NCI-H2029 treated with DMSO at 0.1 percent for 48 hours (cell line): ENCODE data around the gene DDX20.
A peak's percentile ranks its signal among the peaks of the same experiment; 100 is the strongest.

Experiments used
- DNase-seq: peaks from one replicate; lab custom pipeline; 2025; lab: John Stamatoyannopoulos, UW

DDX20 gene, protein sequence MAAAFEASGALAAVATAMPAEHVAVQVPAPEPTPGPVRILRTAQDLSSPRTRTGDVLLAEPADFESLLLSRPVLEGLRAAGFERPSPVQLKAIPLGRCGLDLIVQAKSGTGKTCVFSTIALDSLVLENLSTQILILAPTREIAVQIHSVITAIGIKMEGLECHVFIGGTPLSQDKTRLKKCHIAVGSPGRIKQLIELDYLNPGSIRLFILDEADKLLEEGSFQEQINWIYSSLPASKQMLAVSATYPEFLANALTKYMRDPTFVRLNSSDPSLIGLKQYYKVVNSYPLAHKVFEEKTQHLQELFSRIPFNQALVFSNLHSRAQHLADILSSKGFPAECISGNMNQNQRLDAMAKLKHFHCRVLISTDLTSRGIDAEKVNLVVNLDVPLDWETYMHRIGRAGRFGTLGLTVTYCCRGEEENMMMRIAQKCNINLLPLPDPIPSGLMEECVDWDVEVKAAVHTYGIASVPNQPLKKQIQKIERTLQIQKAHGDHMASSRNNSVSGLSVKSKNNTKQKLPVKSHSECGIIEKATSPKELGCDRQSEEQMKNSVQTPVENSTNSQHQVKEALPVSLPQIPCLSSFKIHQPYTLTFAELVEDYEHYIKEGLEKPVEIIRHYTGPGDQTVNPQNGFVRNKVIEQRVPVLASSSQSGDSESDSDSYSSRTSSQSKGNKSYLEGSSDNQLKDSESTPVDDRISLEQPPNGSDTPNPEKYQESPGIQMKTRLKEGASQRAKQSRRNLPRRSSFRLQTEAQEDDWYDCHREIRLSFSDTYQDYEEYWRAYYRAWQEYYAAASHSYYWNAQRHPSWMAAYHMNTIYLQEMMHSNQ

DNA sequence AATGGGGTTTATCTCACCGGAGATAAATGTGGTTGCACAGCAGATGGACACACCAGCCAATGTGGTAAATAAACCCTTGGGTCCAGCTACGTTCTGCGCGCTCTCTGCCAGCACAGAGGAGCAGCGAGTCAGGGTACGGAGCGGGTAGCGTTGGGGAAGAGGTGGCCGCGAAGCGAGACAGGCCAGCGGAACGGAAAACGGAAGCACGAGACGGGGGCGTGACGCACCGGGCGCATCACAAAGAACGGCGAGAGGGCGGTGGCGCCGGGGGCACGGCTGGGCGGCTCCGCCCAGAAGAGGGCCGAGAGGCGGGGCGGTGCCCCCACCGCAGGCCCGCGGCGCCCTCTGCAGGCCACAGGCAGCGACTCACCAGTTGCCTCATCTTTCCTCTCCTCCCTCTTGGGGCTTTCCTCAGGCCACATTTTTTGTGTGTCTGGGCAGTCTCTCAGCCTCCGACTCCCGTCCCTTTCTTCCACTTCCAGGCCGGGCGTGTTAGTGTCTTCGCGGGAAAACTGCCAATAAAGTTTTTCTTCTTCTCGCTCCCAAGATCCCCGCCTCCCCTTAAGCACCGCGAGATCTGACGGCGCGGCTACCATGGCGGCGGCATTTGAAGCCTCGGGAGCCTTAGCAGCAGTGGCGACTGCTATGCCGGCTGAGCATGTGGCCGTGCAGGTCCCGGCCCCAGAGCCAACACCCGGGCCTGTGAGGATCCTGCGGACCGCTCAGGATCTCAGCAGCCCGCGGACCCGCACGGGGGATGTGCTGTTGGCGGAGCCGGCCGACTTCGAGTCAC, at the start of gene DDX20:
Gene DDX20 (plus strand): TSS at position 571 of the 793 bp plus-strand sequence. CDS start 24 bp downstream, at position 595.
- peak; percentile 71 for DNase-seq

DNA sequence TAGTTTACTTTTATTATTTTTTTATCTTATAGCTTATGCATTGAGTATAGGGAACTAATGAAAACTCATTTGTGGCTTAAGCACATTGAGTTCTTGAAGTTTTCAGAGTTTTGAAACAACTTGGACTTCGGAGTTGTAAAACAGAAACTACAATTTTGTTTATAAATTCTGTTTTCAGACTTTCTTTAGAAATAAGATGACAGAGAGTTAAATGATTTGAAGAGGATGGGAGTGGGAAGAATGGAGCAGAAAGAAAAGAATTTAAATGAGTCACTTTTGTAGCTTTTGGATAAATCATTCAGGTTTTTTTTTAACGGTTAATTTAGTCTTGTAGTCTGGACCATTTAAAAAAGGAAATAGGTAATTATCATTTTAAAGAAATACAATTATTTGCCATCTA, 48.8 kb upstream of the DDX20 start:
- DNase-seq = no peak

DNA sequence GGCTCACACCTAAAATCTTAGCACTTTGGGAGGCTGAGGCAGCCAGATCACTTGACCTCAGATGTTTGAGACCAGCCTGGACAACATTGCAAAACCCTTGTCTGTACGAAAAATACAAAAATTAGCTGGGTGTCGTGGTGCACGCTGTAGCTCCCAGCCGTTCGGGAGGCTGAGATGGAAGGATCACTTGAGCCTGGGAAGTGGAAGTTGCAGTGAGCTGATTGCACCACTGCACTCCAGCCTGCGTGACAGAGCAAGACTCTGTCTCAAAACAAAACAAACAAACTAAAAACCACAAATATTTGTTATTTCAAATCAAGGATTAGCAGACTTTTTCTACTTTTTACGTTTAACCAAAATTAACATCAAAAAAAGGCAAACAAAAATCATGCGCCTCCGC, 47.8 kb upstream of the DDX20 start:
- DNase-seq = no peak

DNA sequence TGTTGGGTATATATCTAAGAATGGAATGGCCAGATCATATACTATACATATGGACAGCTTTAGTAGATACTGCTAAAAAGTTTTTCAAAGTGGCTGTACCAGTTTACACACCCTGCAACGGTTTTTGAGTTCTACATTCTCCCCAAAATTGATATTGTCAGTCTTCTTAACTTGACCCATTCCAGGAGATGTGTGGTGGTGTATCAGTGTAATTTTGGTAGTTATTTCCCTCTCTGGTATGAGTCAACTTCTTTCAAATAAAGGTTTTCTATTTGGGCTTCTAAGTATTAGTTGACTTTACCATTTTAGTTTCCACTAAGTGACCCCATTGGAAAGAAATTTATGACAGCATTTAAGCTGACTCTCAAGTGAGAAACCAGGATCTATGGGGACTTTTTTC, 45.7 kb upstream of the DDX20 start:
- DNase-seq = no peak

DNA sequence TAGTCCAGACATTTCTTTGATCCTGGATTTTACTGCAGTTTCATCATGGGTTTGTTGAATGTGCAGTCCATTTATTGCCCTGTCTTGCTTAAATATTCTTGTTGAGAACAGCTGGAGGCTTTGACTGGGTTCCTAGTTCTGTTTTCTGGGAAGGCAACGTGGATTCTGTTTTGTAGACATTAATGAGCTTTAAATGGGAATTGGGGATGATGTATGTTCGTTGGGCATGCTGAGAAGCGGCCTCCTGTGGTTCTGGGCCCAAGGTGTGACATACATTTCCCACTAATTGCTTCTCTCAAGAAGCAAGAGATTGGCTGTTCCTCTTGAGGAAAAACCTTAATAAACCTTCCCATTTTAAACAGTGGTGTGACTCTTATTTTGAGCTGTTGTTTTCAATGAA, 39.4 kb upstream of the DDX20 start:
- no peak for DNase-seq

DNA sequence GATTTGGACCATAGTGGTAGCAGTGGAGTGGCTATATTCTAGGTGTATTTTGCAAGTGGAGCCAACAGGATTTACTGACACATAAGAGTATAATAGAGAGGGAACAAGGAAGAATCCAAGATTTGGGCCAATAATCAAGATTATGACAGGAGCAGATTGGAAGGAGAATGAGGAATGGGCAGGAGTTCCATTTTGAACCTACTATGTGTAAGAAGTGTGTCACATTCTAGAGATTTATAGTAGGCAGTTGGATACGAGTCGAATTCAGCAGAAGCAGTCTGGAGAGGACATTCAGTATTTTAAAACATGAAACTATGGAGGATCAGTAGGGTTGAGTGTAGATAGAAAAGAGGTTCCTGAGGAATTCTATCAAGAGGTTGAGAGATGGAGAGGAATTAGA, 38.3 kb upstream of the DDX20 start:
- DNase-seq = no peak

DNA sequence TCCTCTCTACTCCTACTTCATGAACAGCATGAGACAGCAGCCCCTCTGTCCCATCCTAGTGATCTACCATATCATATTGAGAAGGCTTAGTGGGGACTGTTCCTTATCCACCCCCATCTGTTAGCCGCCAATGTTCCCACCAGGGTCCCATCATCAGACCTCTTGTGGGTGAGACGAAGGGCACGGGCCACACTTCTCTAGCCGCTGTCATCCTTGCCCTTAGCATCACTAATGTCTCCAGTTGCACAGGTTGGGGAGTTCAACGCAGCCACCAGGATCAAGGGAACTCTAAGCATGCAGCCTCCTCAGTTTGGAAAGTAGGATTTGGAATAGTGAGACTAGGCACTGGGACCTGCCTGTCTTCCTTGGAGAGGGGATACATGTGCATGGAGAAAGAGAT, 36.6 kb upstream of the DDX20 start:
- DNase-seq = no peak

DNA sequence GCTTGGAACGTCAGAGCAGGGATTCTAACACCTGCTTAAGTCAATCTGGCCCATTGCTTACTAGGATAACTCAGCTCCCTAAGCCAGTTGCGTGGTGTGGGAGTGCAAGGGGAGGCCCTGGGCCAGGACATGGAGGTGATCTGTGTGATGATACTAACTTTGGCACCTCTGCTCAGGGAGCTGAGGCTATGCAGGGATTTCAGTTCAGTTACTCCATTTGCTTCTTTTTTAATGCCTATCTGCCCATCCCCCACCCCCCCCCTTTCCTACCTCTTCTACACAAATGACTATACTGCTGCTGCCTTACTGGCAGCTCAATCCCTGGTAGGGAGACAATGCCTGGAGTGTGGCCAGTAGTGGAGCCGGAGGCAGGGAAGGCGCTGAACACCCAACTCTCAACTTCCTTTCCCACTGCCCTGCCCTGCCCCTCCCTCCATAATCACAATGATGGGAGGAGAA, 36.0 kb upstream of the DDX20 start:
- DNase-seq = no peak

DNA sequence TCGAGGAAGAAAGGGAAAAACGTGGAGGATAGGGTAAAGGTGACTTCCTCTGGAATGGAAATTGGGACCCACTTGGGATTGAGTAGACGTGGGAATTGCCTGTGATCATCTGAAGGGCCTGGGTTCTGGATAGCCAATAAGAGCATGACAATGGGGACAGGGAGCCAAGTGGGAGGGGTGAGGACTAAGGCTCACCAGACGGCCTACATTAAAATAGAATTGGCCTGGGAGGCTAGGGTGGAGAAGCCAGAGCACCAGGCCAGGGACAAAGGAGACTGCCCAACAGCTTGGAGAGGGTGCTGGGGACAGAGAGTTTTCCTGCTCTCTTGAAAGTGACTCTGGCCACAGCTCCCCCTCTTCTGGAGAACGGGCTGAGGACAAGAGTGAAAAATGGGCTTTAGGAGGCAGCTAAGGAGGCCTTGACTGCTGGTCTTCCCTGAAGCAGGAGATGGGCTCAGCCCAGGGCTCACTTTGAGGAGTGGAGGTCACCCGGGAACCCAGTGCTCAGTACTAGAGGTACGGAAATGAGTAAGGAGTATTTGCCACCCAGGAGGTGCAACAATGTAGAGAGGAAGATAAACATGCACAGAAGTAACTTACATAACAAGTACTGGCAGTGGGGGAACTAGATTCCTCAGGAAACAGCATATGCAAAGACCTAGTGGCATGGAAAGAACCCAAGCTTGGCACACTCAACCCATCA, 35.3 kb upstream of the DDX20 start:
- DNase-seq = no peak

DNA sequence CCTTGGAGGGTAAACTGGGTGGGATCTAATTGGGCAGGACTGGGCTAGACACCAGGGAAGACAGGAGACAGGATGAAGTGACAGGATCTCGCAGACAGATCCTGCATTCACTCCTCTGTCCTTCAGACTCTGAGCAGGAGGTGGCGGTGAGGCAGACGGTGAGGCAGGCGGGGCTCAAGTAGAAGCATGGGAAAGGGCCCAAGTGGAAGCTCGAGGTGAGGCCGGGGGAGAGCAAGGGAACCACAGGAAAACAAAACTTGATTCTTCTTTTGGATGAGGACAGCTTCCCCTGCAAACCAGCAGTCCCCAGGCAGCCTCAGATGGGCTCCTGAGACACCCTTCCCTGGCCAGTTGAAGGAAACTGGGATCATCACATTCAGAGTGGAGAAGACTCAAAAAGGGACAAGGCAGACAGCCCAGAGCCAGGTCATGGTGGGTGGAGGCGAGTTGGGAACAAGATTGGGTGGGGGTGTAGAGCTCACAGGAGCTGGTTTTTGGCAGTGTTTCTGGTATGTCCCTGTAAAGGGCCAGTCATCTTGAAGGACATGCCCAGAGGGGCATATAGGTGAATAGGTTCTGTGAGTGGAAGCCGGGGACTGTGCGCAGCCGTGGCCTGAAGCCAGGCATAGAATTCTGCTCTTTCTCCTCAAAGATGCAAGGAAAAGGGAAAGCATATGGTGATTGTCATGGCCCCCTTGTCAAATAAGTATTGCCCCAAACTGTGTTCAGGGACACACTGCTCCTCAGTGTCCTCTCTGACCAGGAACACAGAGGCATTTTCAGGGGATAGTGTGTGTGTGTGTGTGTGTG, 34.5 kb upstream of the DDX20 start:
- no peak for DNase-seq

DNA sequence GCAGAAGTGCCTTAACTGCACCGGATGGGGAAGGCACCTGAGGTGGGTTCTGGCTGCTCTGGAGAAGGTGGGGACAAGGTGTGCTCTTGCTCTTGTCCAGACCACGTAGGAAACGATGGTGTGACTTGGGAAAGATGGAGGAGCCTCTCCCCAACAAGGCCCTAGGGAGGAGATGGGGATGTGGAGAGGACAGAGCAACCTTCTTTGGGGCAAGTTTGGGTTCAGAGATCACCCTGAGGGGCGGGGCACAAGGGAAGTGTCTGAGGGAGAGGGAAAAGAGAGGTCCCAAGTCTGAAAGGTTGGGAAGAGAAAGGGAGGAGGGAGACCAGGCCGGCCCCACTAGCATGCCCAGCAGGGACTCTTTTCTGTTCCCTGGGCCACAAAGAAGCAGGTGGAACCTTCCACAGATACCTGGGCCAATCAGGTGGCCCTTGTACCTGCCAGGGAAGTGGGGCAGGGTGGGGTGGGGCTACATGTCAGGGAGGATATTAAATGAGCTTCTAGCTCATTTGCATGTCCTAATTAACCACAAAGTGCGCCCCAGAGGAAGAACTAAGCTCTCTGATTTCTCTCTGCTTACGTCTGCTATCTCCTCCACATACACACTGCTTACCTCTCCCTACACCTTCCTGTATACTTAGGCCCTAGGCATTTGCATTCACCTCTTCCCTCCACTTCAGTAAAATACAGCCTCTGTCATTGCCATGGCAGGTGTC, 32.5 kb upstream of the DDX20 start:
- no peak for DNase-seq

DNA sequence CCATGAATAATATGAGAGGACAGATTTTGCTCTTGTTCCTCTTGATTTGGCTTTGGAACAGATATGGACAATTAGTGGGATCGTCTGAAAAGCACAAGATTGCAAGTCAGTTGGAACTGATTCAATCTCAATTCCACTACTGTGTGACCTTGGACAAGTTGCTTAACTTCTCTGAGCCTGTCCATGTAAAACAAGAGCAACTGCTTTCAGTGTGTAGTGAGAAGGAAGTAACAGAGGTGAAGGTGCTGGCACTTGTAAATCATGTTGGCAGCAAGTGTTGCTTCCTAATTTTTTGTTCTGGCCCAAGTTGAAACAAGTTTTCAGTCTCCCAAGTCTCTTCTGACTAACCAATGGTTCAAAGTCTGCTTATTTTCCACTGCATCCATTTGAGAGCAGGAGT, 31.8 kb upstream of the DDX20 start:
- DNase-seq = no peak

DNA sequence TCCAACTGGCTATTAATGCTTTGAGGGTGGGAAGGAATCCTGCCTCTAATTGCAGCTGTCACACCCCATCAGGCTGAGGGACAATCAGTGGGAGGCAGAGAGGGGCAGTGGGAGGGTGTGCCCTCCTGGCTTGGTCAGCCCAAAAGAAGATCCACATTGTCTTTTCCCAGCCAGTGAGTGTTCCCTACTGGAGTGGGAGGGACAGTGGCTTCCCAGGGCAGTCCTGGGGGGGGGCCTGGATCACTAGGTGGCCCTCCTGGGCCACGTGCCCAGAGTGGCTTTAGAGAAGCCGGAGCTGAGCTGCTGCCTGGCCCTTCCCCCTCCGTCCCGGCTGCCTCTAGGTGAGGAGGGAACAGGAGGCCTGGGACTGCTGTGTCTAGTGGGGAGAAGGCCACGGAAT, 30.5 kb upstream of the DDX20 start:
- no peak for DNase-seq

DNA sequence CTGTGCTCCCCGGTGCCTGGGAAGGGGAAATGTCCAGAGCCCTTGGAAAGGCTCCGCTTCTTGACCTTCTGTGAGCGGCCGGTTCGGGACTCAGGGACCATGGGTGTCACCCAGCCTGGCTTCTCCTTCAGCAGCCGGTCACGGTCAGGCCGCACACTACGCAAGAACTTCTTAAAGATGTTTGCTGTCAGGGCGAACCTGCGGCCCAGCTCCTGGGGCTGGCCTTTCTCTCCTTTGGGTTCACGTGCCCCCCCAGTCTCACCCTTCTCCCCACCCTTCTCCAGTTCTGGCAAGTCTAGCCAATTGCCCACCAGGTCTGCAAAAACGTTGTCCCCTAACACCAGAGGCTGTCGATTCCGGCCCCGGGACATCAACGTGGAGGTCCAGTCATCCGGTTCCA, 28.6 kb upstream of the DDX20 start:
- DNase-seq = no peak

DNA sequence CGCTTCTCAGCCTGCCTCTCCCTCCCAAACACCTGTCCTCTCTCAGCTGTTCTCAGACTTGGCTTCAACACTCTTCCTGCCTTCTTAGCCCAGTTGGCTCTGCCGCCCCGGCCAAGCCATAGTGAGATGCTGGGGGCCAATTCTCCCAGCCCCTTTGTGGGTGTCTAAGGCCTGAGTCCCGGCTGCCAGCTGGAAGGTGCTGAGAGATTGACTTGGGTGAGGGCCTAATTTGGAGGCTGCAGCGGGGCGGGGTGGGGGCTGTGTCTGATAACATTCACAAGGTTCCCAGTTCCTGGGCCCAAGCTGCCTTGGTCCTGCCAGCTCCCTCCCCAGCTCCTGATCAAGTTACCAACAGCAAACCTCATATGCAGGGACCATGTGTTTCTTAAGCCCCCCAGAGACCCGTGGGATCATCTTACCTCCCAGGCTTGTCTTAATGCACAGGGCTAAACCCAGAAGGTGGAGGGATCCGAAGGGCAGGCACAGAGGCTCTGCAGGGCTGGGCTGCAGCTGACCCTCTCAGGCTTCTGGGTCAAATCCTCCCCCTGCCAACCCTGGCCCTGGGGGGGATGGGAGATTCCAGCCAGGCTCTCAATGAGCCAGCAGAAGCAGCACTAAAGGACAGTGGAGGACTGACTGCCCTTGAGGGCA, 26.3 kb upstream of the DDX20 start:
- DNase-seq = no peak

DNA sequence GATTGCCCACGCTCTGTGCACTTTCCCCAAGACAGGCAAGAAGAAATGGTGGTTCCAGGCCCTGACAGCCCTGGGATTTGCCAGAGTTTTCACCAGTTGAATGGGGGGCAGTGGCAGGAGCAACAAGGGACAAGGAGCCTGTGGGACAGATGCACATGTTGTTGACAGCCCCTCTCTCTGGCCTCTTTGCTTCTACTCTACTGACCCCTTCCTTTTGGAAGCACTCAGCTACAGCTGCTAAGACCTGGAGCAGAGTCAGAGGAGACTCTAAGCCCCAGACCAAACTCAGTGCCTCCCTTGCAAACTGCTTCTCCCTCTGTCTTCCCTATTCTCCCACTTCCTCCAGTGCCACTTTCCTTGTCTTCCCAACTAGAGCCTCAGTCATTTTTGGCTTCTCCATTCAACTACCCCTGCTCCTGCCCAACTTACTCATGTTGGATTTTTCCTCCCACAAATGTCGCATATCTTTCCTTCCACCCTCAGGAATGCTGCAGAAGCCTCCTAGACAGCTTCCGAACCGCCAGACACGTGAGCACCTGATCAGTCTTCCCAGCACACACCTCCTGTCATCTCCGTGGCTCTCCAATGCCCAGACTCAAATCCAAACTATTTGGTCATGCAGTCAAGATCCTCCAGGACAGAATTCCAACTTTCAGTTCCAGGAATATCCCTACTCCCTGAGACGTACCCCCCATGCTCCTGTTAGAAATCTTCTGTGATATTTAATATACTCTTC, 25.6 kb upstream of the DDX20 start:
- DNase-seq = no peak

DNA sequence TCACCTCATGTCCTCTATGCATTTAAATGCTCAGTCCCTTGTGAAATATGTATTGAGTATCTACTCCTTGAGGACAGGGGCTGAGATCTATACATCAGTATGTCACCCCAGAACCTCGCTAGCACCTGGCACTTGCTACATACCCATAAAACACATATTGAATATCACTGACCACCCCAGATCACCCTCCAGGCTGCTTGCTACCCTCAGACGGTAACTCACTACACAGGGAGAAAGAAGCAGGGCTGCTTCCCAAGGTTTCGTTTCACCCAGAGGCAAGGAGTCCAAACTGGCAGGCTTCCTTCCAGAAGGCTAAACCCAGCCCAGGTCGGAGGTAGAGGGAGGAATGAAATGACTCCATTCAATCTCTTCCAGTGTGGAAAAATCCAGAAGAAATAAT, 25.0 kb upstream of the DDX20 start:
- DNase-seq = no peak

DNA sequence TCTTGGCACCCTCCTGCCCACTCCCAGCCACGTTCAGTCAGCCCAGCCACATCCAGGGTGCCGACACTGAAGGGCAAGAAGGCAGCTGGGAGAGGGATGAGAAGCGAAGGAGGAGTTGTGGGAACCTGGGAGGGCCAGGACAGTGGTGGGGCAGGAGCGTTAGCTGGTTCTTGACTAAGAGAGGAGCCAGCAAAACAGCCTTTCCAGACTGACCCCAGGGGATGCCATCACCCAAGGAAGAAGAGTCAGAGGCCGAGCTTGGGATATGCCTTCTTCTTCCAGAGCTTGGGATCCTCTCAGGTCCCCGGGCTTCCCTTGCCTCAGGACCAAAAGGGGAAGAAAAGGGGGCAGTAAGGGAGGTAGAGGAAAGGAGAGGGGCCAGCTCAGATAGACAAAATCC, 23.7 kb upstream of the DDX20 start:
- DNase-seq = no peak

DNA sequence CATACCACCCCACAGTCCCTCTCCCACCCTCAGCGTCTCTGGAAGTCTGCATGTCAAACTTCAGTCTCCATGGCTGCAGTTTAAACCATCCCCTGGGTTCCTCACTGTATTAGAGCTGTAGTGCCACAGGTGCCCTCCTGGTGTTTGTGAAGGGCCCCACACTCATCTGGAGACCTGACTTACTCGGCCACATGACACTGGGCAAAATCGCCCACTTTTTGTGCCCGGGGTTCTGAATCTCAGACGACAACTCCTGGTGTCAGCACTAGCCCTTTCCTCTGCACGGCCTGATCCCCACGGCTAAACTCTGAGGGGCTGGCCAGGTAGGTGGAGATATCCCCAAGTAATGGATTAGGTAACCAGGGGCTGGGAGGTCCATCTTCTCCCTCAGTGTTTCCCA, 23.0 kb upstream of the DDX20 start:
- no peak for DNase-seq
